HepG2 (cell line): ENCODE measurements around the gene EEF1AKMT4. TPM values are rescaled to one million over a fixed set of nuclear protein-coding genes. Genes with fewer than 3 reads are reported as not detected.

Experiments
- DNMT3B ChIP-seq: conservative IDR thresholded peaks from 2 replicates; pipeline ENCODE4 v1.6.1; 2016; ENCODE audit warnings: missing biosample characterization, control low read depth
- HOXA5 ChIP-seq: sonication (generic); formaldehyde crosslinking; IDR thresholded peaks from 2 replicates; pipeline ENCODE4 v1.4.0; 2020; ENCODE audit warnings: missing genetic modification reagents
- KMT2A ChIP-seq: sonication (generic); formaldehyde crosslinking; IDR thresholded peaks from 2 replicates; pipeline ENCODE4 v1.4.0; 2020; ENCODE audit warnings: missing genetic modification reagents
- MED1 ChIP-seq: sonication (generic); formaldehyde crosslinking; IDR thresholded peaks from 2 replicates; pipeline ENCODE4 v1.4.0; 2020; ENCODE audit warnings: missing genetic modification reagents
- PHF8 ChIP-seq: sonication (generic); formaldehyde crosslinking; IDR thresholded peaks from 2 replicates; pipeline ENCODE4 v1.5.0; 2020; ENCODE audit warnings: missing genetic modification reagents
- ZFAT ChIP-seq: sonication (generic); formaldehyde crosslinking; conservative IDR thresholded peaks from 2 replicates; pipeline ENCODE4 v1.8.1; 2023; ENCODE audit warnings: missing genetic modification reagents, inconsistent platforms
- ZNF441 ChIP-seq: sonication (generic); formaldehyde crosslinking; IDR thresholded peaks from 2 replicates; pipeline ENCODE4 v1.7.0; 2021; ENCODE audit warnings: missing genetic modification reagents, borderline replicate concordance
- ZNF451 ChIP-seq: sonication (generic); formaldehyde crosslinking; IDR thresholded peaks from 2 replicates; pipeline ENCODE4 v1.5.0; 2020; ENCODE audit warnings: mild to moderate bottlenecking, missing genetic modification reagents
- ZNF616 ChIP-seq: sonication (generic); formaldehyde crosslinking; IDR thresholded peaks from 2 replicates; pipeline ENCODE4 v1.5.0; 2020; ENCODE audit warnings: low read depth, mild to moderate bottlenecking, missing genetic modification reagents
- polyA plus RNA-seq, 8 experiments: library from polyadenylated mRNA; depleted of rRNA in 3 of 8; stranded (reverse) in 7 of 8; unstranded in 1 of 8; fragments of >200 nt; fragmentation: Illumina TruSeq in 4 of 8; extraction: Trizol in 4 of 8; gene quantifications; 2 replicates each; pipeline versions ENCODE4 v1.2.1 to v1.2.3, GENCODE V29; 2011 to 2016; ENCODE audit warnings: low read depth in 4 of 8, missing spikeins in 1 of 8, mixed read lengths in 1 of 8; ENCODE audit not compliant: insufficient read depth in 1 of 8
- total RNA-seq, 5 experiments: library from RNA; depleted of rRNA; stranded (reverse); fragments of >200 nt; fragmentation: Illumina TruSeq; extraction: Trizol; gene quantifications; 2 replicates each; pipeline ENCODE4 v1.2.3, GENCODE V29; 2016; ENCODE audit warnings: low read depth in 1 of 5
- TF ChIP-seq, protein P1 (sequence below): sonication (generic); formaldehyde crosslinking; IDR thresholded peaks from 2 replicates; pipeline ENCODE4 v1.4.0; 2020; ENCODE audit warnings: mild to moderate bottlenecking, missing genetic modification reagents
- TF ChIP-seq, protein P2 (sequence below): fragments of 450-650 bp; IDR thresholded peaks from 2 replicates; pipeline ENCODE4 v1.6.1; 2017
- TF ChIP-seq, protein P3 (sequence below): sonication (generic); formaldehyde crosslinking; IDR thresholded peaks from 2 replicates; pipeline ENCODE4 v1.4.0; 2020; ENCODE audit warnings: mild to moderate bottlenecking, missing genetic modification reagents
- TF ChIP-seq, protein P4 (sequence below): IDR thresholded peaks from 2 replicates; pipeline ENCODE4 v1.6.1; 2016; ENCODE audit warnings: low read depth, missing genetic modification reagents, missing compliant biosample characterization

The EEF1AKMT4 gene
- total and polyA plus RNA-seq, 2 of the 13 experiments (the other 11 are each of a cell fraction or from before 2014, with no cell fraction given), result 13.1 to 15.8 TPM

DNA sequence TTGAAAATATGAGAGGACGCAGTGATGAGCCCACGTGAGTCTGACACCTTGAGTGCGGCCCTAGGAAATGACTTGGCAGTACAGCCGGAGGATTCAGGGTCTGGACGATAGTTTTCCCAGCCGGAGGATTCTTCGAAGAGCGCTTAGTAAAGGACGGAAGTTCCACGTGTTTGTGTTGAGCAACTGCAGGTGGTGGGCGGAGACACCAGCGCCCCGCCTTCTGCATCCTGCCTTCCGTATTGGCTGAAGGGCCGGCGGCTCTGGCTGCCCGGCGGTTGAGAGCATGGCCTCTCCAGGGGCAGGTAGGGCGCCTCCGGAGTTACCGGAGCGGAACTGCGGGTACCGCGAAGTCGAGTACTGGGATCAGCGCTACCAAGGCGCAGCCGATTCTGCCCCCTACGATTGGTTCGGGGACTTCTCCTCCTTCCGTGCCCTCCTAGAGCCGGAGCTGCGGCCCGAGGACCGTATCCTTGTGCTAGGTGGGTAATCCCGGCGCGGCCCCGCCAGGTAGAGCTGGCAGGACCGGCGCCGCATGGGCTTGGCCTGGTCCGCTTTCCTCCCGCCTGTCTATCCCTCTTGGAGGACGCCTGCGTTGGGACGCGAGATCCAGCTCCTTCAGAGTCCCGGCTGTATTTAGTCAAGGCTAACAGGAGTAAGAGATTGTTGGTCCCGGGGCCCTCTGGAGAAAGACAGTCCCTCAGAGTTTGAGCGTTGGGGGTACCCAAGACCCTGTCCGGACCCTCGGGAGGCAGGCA, at the start of gene EEF1AKMT4 (continued):
- 0 out of 2 replicates have a peak, but pooled peaks have one; percentile 56 for TF ChIP-seq ZNF451 (CRISPR knock-in tag)
- TF ChIP-seq MED1 (CRISPR knock-in tag), result peak; percentile 62
- TF ChIP-seq ZNF441, result peak; percentile 66; the same call in 1 of the 2 replicates
- TF ChIP-seq, protein P1, sequence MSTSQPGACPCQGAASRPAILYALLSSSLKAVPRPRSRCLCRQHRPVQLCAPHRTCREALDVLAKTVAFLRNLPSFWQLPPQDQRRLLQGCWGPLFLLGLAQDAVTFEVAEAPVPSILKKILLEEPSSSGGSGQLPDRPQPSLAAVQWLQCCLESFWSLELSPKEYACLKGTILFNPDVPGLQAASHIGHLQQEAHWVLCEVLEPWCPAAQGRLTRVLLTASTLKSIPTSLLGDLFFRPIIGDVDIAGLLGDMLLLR (CRISPR knock-in tag), result peak; percentile 87; the same call in 1 of the 2 replicates
- TF ChIP-seq DNMT3B (CRISPR knock-in tag), result no peak
- TF ChIP-seq, protein P2, sequence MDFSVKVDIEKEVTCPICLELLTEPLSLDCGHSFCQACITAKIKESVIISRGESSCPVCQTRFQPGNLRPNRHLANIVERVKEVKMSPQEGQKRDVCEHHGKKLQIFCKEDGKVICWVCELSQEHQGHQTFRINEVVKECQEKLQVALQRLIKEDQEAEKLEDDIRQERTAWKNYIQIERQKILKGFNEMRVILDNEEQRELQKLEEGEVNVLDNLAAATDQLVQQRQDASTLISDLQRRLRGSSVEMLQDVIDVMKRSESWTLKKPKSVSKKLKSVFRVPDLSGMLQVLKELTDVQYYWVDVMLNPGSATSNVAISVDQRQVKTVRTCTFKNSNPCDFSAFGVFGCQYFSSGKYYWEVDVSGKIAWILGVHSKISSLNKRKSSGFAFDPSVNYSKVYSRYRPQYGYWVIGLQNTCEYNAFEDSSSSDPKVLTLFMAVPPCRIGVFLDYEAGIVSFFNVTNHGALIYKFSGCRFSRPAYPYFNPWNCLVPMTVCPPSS, result no peak
- peak; percentile 76 for TF ChIP-seq ZFAT (CRISPR knock-in tag)
- TF ChIP-seq ZNF616, result peak; percentile 58; the same call in 1 of the 2 replicates
- peak; percentile 31; the same call in 1 of the 2 replicates for TF ChIP-seq KMT2A (CRISPR knock-in tag)
- peak; percentile 35; the same call in 1 of the 2 replicates for TF ChIP-seq HOXA5 (CRISPR knock-in tag)
- TF ChIP-seq, protein P3, sequence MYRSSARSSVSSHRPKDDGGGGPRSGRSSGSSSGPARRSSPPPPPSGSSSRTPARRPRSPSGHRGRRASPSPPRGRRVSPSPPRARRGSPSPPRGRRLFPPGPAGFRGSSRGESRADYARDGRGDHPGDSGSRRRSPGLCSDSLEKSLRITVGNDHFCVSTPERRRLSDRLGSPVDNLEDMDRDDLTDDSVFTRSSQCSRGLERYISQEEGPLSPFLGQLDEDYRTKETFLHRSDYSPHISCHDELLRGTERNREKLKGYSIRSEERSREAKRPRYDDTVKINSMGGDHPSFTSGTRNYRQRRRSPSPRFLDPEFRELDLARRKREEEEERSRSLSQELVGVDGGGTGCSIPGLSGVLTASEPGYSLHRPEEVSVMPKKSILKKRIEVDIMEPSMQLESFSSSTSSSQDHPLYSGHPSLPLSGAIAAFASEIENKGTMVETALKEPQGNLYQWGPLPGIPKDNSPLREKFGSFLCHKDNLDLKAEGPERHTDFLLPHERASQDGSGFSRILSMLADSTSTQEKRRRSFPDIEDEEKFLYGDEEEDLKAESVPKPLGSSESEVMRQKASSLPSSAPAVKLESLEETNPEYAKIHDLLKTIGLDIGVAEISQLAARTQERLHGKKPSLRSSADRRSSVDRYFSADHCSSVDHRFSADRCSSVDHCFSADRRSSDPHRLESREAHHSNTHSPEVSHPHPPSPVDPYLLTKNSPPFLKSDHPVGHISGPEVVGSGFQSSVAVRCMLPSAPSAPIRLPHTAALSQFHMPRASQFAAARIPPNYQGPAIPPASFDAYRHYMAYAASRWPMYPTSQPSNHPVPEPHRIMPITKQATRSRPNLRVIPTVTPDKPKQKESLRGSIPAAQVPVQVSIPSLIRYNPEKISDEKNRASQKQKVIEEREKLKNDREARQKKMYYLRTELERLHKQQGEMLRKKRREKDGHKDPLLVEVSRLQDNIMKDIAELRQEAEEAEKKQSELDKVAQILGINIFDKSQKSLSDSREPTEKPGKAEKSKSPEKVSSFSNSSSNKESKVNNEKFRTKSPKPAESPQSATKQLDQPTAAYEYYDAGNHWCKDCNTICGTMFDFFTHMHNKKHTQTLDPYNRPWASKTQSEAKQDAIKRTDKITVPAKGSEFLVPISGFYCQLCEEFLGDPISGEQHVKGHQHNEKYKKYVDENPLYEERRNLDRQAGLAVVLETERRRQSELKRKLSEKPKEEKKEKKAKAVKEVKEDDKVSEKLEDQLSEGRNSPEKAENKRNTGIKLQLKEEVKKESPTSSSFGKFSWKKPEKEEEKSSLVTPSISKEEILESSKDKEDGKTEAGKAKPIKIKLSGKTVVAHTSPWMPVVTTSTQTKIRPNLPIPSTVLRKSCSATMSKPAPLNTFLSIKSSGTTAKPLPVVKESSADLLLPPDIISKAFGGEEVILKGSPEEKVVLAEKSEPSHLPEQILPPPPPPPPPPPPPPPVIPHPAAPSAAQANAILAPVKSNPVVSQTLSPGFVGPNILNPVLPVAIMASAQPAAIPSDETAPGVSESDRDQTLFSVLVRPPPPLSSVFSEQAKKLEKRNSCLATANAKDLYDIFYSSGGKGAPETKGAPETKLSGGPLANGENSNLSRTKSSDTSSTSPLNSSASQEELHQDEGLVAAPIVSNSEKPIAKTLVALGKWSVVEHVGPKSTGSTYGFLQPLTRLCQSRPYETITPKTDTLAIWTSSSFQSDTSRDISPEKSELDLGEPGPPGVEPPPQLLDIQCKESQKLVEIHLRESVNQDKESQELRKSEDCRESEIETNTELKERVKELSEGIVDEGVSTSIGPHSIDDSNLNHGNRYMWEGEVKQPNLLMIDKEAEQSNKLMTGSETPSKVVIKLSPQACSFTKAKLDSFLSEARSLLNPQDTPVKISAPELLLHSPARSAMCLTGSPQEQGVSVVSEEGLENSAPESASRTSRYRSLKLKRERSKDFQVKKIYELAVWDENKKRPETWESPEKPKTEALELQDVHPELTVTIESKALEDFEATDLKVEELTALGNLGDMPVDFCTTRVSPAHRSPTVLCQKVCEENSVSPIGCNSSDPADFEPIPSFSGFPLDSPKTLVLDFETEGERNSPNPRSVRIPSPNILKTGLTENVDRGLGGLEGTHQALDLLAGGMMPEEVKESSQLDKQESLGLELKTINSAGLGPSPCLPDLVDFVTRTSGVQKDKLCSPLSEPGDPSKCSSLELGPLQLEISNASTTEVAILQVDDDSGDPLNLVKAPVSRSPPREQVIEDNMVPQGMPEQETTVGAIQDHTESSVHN, result no peak
- TF ChIP-seq, protein P4, sequence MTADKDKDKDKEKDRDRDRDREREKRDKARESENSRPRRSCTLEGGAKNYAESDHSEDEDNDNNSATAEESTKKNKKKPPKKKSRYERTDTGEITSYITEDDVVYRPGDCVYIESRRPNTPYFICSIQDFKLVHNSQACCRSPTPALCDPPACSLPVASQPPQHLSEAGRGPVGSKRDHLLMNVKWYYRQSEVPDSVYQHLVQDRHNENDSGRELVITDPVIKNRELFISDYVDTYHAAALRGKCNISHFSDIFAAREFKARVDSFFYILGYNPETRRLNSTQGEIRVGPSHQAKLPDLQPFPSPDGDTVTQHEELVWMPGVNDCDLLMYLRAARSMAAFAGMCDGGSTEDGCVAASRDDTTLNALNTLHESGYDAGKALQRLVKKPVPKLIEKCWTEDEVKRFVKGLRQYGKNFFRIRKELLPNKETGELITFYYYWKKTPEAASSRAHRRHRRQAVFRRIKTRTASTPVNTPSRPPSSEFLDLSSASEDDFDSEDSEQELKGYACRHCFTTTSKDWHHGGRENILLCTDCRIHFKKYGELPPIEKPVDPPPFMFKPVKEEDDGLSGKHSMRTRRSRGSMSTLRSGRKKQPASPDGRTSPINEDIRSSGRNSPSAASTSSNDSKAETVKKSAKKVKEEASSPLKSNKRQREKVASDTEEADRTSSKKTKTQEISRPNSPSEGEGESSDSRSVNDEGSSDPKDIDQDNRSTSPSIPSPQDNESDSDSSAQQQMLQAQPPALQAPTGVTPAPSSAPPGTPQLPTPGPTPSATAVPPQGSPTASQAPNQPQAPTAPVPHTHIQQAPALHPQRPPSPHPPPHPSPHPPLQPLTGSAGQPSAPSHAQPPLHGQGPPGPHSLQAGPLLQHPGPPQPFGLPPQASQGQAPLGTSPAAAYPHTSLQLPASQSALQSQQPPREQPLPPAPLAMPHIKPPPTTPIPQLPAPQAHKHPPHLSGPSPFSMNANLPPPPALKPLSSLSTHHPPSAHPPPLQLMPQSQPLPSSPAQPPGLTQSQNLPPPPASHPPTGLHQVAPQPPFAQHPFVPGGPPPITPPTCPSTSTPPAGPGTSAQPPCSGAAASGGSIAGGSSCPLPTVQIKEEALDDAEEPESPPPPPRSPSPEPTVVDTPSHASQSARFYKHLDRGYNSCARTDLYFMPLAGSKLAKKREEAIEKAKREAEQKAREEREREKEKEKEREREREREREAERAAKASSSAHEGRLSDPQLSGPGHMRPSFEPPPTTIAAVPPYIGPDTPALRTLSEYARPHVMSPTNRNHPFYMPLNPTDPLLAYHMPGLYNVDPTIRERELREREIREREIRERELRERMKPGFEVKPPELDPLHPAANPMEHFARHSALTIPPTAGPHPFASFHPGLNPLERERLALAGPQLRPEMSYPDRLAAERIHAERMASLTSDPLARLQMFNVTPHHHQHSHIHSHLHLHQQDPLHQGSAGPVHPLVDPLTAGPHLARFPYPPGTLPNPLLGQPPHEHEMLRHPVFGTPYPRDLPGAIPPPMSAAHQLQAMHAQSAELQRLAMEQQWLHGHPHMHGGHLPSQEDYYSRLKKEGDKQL (CRISPR knock-in tag), result no peak
- peak; percentile 87 for TF ChIP-seq PHF8
